Dendritic cell treated with granulocyte-macrophage colony-stimulating factor and Interleukin-4, amounts not matched to agents 40 ng/mL and 50 ng/mL, for 4 days (primary cell): ENCODE results near the gene GIMAP8.

ENCODE experiments used
- H3K27ac Mint-ChIP-seq: one replicate; pipeline ENCODE4 v1.8.0; 2022; ENCODE audit warnings: mild to moderate bottlenecking, mixed read lengths
- H3K27me3 Mint-ChIP-seq: one replicate; pipeline ENCODE4 v1.8.0; 2022; ENCODE audit warnings: mild to moderate bottlenecking, mixed read lengths
- H3K36me3 Mint-ChIP-seq: one replicate; pipeline ENCODE4 v1.8.0; 2022; ENCODE audit warnings: low read depth, mixed read lengths
- H3K4me1 Mint-ChIP-seq: one replicate; pipeline ENCODE4 v1.8.0; 2022; ENCODE audit warnings: low read depth, mixed read lengths
- H3K4me3 Mint-ChIP-seq: one replicate; pipeline ENCODE4 v1.8.0; 2022; ENCODE audit warnings: mild to moderate bottlenecking, moderate library complexity, mixed read lengths
- H3K9me3 Mint-ChIP-seq: one replicate; pipeline ENCODE4 v1.8.0; 2022; ENCODE audit warnings: mixed read lengths
- intact Hi-C: fragments of 100-400 bp; cut with micrococcal nuclease; formaldehyde crosslinking; loops from one replicate; pipeline ENCODE4 v1.15.0; 2022

Gene GIMAP8

DNA sequence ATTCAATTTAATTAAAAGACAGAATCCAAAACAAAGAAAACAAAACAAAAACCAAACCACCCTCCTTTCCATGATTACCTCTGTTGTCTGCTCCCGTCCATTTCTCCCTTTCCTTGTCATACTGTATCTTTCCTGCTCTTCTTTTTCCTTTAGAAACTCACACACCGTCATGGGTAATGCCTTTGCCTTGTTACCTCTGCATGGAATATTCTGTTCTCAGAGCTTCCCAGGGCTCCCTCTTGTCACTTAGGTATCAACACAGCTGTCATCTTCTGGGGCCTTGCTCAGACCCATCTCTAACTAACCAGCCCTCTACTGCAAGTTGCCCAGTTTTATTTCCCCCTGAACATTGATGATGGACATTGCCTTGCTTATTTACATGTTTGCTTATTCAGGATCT is 30.2 kb upstream of the GIMAP8 start:
- Mint-ChIP-seq H3K27me3 (peaks cover 20% of the 10 kb centered on the region), H3K36me3 (no peaks in the 10 kb centered on the region), H3K4me3 (no peak overlapping the region), H3K4me1 (peaks cover 15% of the 10 kb centered on the region), H3K9me3 (no peaks in the 10 kb centered on the region), H3K27ac (no peak overlapping the region)
- intact Hi-C loops, result loop anchor here (2.0 kb wide), 1 partner anchor 135 kb away; no protein-coding TSS in a partner anchor

GRCh38 chr7:150420987-150421674 is 29.3 kb upstream of the GIMAP8 start:
- Mint-ChIP-seq H3K27me3 (peaks cover 24% of the 10 kb centered on the region), H3K9me3 (no peaks in the 10 kb centered on the region), H3K4me1 (peaks cover 7% of the 10 kb centered on the region), H3K27ac (no peak overlapping the region), H3K36me3 (no peaks in the 10 kb centered on the region), H3K4me3 (no peak overlapping the region)
- intact Hi-C loops, result loop anchor here (1.0 to 2.0 kb wide), 2 partner anchors 65 to 136 kb away; no protein-coding TSS in a partner anchor

DNA sequence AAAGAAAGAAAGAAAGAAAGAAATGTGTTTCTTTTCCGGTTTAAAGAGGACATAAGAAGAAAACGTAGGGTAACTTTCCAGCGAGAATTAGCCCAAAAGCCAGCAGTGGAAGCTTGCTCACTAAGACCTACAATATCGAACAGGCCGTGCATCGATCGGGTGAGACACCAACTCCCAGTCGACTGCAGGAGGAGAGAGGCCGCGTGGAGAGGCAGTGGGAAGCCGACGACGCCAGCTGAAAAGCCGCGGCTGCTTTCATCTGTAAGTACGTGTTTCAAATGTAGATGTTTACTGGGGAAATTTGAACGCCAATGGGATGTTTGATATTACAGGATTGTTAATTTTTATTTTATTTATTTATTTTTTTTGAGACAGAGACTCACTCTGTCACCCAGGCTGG is 28.6 kb upstream of the GIMAP8 start:
- no peak overlapping the region for H3K4me3 Mint-ChIP-seq
- no peaks in the 10 kb centered on the region for H3K9me3 Mint-ChIP-seq
- no peak overlapping the region for H3K27ac Mint-ChIP-seq
- peaks cover 25% of the 10 kb centered on the region for H3K27me3 Mint-ChIP-seq
- peaks cover 7% of the 10 kb centered on the region for H3K4me1 Mint-ChIP-seq
- intact Hi-C loops, result loop anchor here (1.0 to 2.0 kb wide), 2 partner anchors 66 to 137 kb away; no protein-coding TSS in a partner anchor
- no peaks in the 10 kb centered on the region for H3K36me3 Mint-ChIP-seq

DNA sequence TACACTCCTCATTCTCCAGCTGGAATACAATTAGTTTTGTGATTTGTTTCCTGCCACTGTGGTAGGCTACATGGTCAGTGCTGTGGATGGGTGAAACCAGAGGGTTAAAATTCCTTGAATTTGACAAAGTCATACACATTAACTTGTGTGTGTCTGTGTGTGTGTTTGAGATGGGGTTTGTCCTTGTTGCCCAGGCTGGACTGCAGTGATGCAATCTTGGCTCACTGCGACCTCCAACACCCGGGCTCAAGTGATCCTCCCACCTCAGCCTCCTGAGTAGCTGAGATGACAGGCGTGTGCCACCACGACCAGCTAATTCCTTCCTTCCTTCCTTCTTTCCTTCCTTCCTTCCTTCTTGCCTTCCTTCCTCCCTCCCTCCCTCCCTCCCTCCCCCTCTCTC is 24.8 kb upstream of the GIMAP8 start:
- no peaks in the 10 kb centered on the region for H3K36me3 Mint-ChIP-seq
- intact Hi-C loops, result no loop called here
- peaks cover 54% of the 10 kb centered on the region for H3K27me3 Mint-ChIP-seq
- H3K4me1 Mint-ChIP-seq, result peaks cover 25% of the 10 kb centered on the region
- no peak overlapping the region for H3K27ac Mint-ChIP-seq
- no peaks in the 10 kb centered on the region for H3K9me3 Mint-ChIP-seq
- no peak overlapping the region for H3K4me3 Mint-ChIP-seq

DNA sequence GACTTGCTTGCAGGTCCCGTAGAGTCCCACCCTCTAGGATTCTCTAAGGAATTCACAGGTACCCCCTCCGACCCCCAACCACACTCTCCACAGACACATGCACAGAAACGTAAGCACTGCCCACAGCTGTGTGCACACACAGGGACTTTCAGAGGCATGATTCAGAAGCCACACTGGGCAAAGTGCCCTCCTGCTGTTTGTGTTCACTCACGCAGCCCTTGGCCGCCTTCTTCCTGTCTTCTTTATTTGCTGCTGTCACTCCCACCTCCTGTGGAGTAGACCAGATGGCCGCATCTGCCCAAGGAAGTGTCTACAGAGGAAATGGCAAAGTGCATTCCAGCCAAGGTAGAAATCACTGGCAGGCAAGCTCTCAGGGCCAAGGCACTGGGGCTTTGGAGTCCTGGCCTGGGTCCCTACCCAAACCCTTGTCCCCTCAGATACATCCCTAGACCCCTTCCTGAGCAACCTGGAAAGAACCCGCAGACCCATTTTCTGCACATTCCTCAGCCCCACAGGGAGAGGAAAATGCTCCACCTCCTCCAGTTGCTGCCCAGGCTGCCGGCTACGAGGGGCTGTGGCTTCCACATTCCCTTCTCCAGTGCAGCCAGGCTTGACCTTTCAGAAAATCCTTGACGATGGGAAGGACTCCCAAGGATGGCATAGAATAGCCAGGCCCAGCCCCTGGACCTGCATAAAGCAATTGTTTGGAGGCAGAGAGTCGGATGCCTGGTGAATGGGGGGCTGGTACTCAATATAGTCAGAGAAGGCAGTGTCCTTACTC is 21.6 kb upstream of the GIMAP8 start:
- Mint-ChIP-seq H3K27ac (no peak overlapping the region), H3K36me3 (no peaks in the 10 kb centered on the region), H3K9me3 (no peaks in the 10 kb centered on the region), H3K4me1 (peaks cover 39% of the 10 kb centered on the region), H3K4me3 (no peak overlapping the region), H3K27me3 (peaks cover 70% of the 10 kb centered on the region)
- intact Hi-C loops, result no loop called here

DNA sequence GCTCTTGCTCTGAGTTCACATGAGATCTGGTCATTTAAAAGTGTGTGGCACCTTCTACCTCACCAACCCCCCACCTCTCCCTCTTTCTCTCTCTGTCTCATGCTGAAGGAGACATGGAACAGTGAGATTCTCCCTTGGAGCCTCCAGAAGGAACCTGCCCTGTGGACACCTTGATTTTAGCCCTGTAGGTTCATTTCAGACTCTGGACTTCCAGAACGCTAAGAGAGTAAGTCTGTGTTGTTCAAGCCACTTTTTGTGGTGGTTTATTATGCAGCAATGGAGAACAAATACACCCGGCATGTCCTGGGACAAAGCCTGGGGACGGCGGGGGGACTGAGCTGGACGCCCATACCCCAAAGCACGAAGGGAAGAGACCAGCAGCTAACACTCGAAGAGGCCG is 20.7 kb upstream of the GIMAP8 start:
- no peaks in the 10 kb centered on the region for H3K9me3 Mint-ChIP-seq
- no peaks in the 10 kb centered on the region for H3K36me3 Mint-ChIP-seq
- no peak overlapping the region for H3K4me3 Mint-ChIP-seq
- intact Hi-C loops, result no loop called here
- peaks cover 74% of the 10 kb centered on the region for H3K27me3 Mint-ChIP-seq
- peaks cover 47% of the 10 kb centered on the region for H3K4me1 Mint-ChIP-seq
- no peak overlapping the region for H3K27ac Mint-ChIP-seq

- intact Hi-C loops, result no loop called here
- Mint-ChIP-seq H3K27ac (no peak overlapping the region), H3K27me3 (peaks cover 74% of the 10 kb centered on the region)
Measured at GRCh38 chr7:150430465-150431085, 19.9 kb upstream of the GIMAP8 start.

GRCh38 chr7:150431839-150432658 is 18.4 kb upstream of the GIMAP8 start:
- H3K27ac Mint-ChIP-seq, result peak overlapping the region; percentile 5
- H3K9me3 Mint-ChIP-seq, result no peaks in the 10 kb centered on the region
- H3K4me1 Mint-ChIP-seq, result peaks cover 65% of the 10 kb centered on the region
- no peak overlapping the region for H3K4me3 Mint-ChIP-seq
- intact Hi-C loops, result no loop called here
- H3K27me3 Mint-ChIP-seq, result peaks cover 74% of the 10 kb centered on the region
- H3K36me3 Mint-ChIP-seq, result no peaks in the 10 kb centered on the region

More at GRCh38 chr7:150430465-150431085, 19.9 kb upstream of the GIMAP8 start:
- H3K4me3 Mint-ChIP-seq, result no peak overlapping the region
- H3K9me3 Mint-ChIP-seq, result no peaks in the 10 kb centered on the region
- peaks cover 56% of the 10 kb centered on the region for H3K4me1 Mint-ChIP-seq
- no peaks in the 10 kb centered on the region for H3K36me3 Mint-ChIP-seq

DNA sequence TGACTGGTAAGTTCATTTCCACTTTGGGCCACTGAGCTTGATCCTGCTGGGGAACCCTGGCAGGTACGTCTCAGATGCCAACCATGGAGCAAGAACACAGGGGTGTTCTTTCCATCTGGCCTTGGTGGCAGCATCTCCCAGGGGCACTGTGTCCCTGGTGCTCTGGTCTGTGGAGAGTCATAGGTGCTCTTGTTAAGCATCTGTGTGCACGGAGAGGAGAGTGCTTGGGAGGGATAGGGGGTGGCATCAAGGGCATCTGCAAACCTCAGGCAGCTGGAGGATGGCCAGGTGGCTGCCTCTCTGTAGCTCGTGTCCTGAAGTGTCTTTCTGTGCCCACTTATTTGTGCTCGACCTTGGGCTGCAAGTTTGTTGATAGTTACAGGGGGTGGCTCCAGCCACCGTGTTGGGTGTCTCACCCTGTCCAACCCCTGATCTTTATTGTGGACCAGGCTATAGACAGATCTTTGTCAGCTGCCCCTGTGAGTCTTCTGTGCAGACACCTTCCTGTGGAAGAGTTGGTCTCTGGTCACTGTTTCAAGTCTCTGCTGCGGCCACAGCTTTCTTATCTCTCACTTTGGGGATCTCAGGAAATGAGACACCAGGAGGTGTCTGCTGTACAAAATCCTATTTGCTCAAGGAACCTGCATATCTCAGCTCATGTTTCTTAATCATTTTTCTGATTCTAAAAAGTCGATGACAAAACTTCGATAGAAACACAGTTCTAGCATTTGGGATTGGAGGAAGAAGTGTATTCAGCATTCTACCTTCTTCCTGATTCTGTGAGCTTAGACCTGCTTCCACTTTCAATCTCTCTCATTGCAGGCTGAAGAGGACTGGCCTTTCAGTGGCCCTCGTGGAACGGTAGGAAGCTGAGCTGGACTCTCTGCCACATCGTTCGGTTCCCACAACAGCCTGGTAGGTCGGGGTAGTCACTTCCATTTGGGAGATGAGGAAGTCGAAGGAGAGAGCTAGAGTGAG is 17.2 kb upstream of the GIMAP8 start:
- peak overlapping the region; percentile 43 for H3K27ac Mint-ChIP-seq
- intact Hi-C loops, result no loop called here
- peak overlapping the region; percentile 15 for H3K4me3 Mint-ChIP-seq

GRCh38 chr7:150434240-150434639 is 16.2 kb upstream of the GIMAP8 start:
- Mint-ChIP-seq H3K4me1 (peaks cover 50% of the 10 kb centered on the region), H3K27me3 (peaks cover 67% of the 10 kb centered on the region), H3K4me3 (peak overlapping the region; percentile 23), H3K27ac (no peak overlapping the region), H3K36me3 (no peaks in the 10 kb centered on the region), H3K9me3 (no peaks in the 10 kb centered on the region)
- intact Hi-C loops, result loop anchor here (2.0 kb wide), 1 partner anchor 67 kb away; no protein-coding TSS in a partner anchor

More for the DNA sequence above, 17.2 kb upstream of the GIMAP8 start:
- no peaks in the 10 kb centered on the region for H3K9me3 Mint-ChIP-seq
- no peaks in the 10 kb centered on the region for H3K36me3 Mint-ChIP-seq
- peaks cover 60% of the 10 kb centered on the region for H3K4me1 Mint-ChIP-seq
- H3K27me3 Mint-ChIP-seq, result peaks cover 71% of the 10 kb centered on the region

- Mint-ChIP-seq H3K4me3 (no peak overlapping the region), H3K36me3 (no peaks in the 10 kb centered on the region), H3K27me3 (peaks cover 63% of the 10 kb centered on the region), H3K27ac (peak overlapping the region; percentile 84), H3K9me3 (no peaks in the 10 kb centered on the region), H3K4me1 (peaks cover 55% of the 10 kb centered on the region)
- intact Hi-C loops, result loop anchor here (2.0 kb wide), 1 partner anchor 68 kb away; no protein-coding TSS in a partner anchor
Measured at GRCh38 chr7:150435047-150435389, 15.4 kb upstream of the GIMAP8 start.

DNA sequence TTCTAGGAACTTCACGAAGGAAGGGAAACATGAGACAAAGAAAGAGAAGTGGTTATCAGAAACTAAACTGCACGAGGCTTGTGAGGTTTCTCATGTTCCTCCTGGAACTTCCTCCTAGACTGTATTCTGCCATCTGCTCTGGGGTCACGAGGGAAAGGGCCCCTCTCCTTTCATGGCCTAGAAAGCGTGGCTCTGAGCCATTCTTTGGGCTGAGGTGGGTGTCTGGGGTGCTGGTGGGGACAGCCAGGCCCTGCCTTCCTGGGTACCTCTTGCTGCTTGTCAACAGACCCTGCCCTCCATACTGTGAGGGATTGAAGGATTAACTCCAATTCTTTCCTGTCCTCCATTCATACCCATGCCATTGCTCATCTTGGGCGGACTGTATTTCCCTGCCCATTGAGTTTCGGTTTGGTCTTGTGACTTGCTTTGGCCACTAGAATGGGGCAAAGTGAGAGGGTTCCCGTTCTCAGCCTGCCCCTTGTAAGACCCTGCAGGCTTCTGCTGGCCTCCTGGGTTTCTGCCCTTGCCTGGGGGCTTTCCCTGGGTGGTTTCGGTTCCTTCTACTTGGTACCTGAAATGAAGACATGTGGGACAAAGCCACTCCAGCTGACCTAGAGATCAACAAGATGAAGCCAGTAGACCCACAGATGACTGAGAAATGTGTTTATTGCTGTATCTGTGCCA is 14.9 kb upstream of the GIMAP8 start:
- Mint-ChIP-seq H3K27ac (peak overlapping the region; percentile 84), H3K9me3 (no peaks in the 10 kb centered on the region), H3K36me3 (no peaks in the 10 kb centered on the region), H3K27me3 (peaks cover 60% of the 10 kb centered on the region), H3K4me1 (peaks cover 57% of the 10 kb centered on the region), H3K4me3 (no peak overlapping the region)
- intact Hi-C loops, result loop anchor here (2.0 kb wide), 1 partner anchor 69 kb away; no protein-coding TSS in a partner anchor
